HG03432 (cell line): ENCODE results near the gene SVEP1.
"Not testable (repeated sequence)": the region's sequence is repeated elsewhere in the genome, so short reads cannot be mapped to it uniquely, and the experiment has no call there.

ENCODE experiments used
- ATAC-seq: cut with Tn5 transposase; IDR thresholded peaks from one replicate; pipeline ENCODE4 v1.9.1; 2021; ENCODE audit warnings: mild to moderate bottlenecking, moderate library complexity; ENCODE audit not compliant: unreplicated experiment

The SVEP1 gene

GRCh38 chr9:110579034-110579861 lies at the start of gene SVEP1:
Gene SVEP1, minus strand, starts transcription at chr9:110579741. Its CDS starts 198 bp downstream, at chr9:110579543.
- no peak for ATAC-seq

GRCh38 chr9:110626101-110626829 lies 46.7 kb upstream of the SVEP1 start:
- peak; percentile 98 for ATAC-seq

- no peak for ATAC-seq
Observed at GRCh38 chr9:110623462-110624025, 44.0 kb upstream of the SVEP1 start.

- ATAC-seq: no peak
Observed at GRCh38 chr9:110622368-110622767, 42.8 kb upstream of the SVEP1 start.

DNA sequence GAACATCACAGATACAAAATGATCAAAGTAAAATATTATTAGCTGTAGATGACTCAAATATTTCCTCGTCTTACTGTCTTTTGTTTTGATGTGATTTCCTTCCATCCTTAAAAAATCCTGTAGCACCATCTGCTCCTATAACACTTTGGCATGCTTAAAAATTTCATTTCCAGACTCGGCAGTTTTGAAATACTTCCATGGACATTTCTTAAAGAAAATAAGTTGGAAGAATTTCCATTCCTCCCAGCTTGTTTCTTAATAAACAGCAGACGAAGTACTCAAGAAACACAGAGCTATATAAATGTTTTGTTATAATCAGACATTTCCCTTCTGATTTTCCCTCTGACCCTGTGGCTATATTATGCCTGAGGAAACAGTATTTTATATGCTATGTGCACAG lies 41.2 kb upstream of the SVEP1 start:
- ATAC-seq: no peak

GRCh38 chr9:110619831-110620230 lies 40.3 kb upstream of the SVEP1 start:
- ATAC-seq: no peak

GRCh38 chr9:110615498-110615897 lies 36.0 kb upstream of the SVEP1 start:
- no peak for ATAC-seq

DNA sequence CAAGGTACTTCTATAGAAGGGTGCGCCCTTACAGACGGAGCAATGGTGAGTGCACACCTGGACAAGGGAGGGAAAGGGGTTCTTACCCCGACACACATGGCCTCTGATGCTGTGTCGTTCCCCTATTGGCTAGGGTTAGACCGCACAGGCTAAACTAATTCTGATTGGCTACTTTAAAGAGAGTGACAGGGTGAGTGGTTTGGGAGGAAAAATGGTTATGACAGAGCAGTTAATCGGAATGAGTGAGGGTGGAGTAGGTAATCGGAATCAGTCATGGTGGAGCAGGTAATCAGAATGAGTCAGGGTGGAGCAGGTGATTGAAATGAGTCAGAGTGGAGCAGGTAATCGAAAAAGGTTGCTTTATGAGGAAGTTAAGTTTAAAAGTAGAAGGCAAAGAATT lies 35.0 kb upstream of the SVEP1 start:
- not testable (repeated sequence) for ATAC-seq

DNA sequence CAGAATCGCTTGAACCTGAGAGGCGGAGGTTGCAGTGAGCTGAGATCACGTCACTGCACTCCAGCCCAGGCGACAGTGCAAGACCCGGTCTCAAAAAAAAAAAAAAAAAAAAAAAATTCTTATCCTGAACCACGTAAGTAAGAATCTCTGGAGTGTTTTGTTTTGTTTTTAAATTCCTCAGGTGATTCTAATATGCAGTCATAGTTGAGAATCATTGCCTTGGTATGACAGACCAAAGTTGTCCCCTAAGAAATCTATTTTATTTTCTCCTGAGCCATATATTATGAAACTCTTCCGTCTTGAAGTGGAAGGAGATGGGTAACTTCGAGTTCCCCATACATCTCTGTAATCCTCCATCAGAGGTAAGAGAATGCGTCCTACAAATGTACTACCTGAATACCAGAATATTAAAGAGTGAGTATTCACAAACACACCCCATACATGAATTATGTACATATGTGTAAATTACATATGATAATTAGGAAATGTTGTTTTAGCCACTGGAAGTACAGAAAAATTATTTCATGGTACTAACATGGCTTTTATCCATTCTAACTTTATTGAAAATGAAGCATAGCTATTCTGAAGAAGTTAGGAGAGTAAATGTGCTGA lies 26.7 kb upstream of the SVEP1 start:
- no peak for ATAC-seq

DNA sequence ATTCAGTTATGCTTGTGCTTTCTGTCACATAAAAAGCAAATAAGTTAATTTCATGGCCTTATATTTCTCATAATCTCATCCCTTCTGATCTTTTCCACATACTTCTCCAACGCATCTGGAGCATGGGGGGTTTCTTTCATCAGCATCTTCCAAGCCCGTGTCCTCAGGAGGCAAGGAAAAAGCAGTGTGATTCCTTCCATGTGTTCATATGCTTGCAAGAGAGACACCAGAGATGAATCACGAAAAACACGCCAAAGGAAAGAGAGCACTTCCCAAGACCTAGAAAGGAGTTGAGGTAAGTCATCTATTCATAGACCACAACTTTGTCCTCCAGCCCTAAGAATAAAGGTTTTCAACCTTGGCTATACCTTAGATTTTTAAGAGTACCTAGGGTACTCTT lies 26.0 kb upstream of the SVEP1 start:
- no peak for ATAC-seq

GRCh38 chr9:110604171-110604601 lies 24.6 kb upstream of the SVEP1 start:
- no peak for ATAC-seq

- no peak for ATAC-seq
Observed at GRCh38 chr9:110602281-110602680, 22.7 kb upstream of the SVEP1 start.

DNA sequence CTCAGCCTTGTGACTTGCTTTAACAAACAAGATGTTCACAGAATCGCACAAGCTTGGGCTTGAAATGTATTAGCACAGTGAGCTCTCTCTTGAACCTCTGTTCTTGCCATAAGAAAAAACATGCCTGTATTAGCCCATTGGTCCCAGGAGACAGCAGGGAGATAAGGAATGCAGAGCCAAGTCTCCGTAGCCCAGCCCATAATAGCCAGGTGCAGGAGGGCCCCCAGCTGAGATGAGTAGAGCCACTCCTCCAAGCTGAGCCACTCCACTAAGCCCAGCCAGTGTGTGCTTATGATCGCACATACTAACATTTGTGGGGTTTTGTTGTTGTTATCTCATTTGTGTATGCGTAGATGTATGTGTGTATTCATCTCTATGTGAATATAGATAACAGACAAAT lies 21.6 kb upstream of the SVEP1 start:
- no peak for ATAC-seq

DNA sequence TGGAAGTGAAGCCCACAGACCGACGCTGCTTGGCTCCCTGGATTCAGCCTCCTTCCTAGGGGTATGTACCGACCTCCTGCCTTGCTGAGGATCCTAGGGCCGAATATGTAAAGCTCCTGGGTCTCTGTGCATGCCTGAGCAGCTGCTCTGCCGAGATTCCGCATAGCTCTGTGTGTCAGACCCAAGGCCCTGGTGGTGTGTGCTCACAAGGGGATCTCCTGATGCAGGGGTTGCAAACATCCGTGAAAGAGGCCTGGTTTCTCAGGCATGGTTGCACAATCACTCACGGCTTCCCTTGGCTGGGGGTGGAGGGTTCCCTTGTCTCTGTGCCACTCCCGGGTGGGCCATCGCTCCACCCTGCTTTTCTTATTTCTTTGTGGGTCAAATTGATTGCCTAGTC lies 19.9 kb upstream of the SVEP1 start:
- ATAC-seq: no peak

- ATAC-seq: no peak
Observed at GRCh38 chr9:110592044-110592830, 12.7 kb upstream of the SVEP1 start.

DNA sequence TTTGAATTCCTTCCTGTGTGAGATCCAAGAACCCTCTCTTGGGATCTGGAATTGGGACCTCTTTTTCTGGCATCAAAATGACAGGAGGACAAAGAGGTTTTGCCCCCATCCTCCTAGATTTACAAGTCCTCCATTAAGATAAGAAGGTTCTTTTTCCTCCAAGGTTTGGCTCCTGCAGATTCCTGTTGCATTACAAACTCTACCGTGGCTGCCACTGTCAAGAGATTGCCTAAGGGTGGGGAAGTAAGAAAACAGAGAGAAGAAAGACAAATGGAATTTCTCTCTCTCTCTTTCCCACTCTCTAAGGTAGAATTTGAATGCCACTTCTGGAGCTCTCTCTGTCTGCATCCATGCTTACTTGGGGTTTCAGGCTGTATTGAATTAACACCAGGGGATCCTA lies 12.0 kb upstream of the SVEP1 start:
- ATAC-seq: no peak

DNA sequence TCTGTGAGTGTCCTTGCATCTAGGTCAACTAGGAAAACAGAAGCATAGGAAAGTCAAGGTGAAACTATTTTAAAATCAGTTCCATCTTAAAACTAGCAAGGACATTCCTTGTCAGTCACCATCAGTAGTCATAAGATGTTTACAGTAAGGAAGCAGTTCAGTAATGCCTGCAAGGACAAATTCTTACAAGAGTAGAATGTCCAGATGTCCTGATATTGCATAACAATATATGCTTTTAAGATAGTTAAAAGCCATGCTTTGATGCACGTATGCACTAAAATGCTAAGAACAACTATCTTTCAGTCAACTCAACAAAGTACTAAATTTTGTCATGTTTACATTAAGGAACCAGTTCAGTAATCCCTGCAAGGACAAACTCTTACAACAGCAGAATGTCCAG lies 11.3 kb upstream of the SVEP1 start:
- ATAC-seq: no peak

DNA sequence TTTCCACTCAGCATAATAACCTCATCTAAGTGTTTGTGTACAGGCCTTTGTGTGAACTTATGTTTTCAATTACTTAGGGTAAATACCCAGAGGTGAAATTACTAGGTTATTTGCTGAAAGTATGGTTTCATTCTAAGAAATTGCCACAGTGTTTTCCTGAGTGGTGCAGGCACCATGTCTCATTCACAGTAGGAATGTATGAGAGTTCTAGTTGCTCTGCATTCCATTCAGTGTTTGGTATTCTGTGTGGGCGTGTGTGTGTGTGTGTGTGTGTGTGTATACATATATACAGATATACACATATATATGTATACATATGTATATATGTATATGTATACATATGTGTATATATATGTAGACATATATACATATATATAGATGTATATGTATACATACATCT lies 8.8 kb upstream of the SVEP1 start:
- no peak for ATAC-seq

GRCh38 chr9:110583237-110583636 lies 3.7 kb upstream of the SVEP1 start:
- ATAC-seq: no peak

DNA sequence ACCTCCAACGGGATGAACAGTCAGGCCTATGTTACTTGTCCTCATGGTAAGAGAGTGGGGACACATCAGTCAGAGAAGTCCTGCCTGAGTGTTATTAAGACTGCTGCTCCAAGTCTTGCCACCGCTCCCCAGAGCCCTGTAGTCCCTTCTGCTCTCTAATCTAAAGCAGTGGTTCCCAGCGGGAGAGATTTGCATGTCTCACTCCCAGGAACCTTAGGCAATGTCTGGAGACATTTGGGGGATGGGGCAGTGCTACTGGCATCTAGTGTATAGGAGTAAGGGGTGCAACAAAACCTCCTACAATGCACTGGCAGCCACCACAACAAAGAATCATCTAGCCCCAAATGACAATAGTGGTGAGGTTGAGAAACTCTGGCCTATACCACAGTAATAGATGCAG lies 2.6 kb upstream of the SVEP1 start:
- ATAC-seq: no peak

- no peak for ATAC-seq
Observed at GRCh38 chr9:110580850-110581249, 1.3 kb upstream of the SVEP1 start.
